Smooth muscle cell (in vitro differentiated cells): ENCODE results near the gene GLO1. TPM values are rescaled to one million over a fixed set of nuclear protein-coding genes. Genes with fewer than 3 reads are reported as not detected.

Experiments used
- DNase-seq: peaks from one replicate; lab custom pipeline; 2025; ENCODE audit not compliant: unreplicated experiment; lab: John Stamatoyannopoulos, UW
- H2AFZ ChIP-seq: fragments of 200-600 bp; sonication (generic); 2 replicates; pipeline ENCODE4 v1.6.0; 2016; ENCODE audit warnings: antibody characterized with exemption, low read depth, mild to moderate bottlenecking
- H3F3A ChIP-seq: fragments of 200-600 bp; sonication (generic); 2 replicates; pipeline ENCODE4 v1.6.0; 2017; ENCODE audit warnings: antibody characterized with exemption, low read depth
- H3K27ac ChIP-seq: fragments of 200-600 bp; sonication (generic); 2 replicates; pipeline ENCODE4 v1.5.1; 2016; ENCODE audit warnings: low read depth, mild to moderate bottlenecking
- H3K27me3 ChIP-seq: fragments of 200-600 bp; sonication (generic); 2 replicates; pipeline ENCODE4 v1.6.1; 2016; ENCODE audit warnings: low read depth, mild to moderate bottlenecking
- H3K36me3 ChIP-seq: fragments of 200-600 bp; sonication (generic); 2 replicates; pipeline ENCODE4 v1.5.1; 2016; ENCODE audit warnings: low read depth
- H3K4me1 ChIP-seq: fragments of 200-600 bp; sonication (generic); 2 replicates; pipeline ENCODE4 v1.5.1; 2016; ENCODE audit warnings: low read depth
- H3K4me2 ChIP-seq: fragments of 200-600 bp; sonication (generic); 2 replicates; pipeline ENCODE4 v1.6.0; 2016; ENCODE audit warnings: mild to moderate bottlenecking
- H3K4me3 ChIP-seq: fragments of 200-600 bp; sonication (generic); 2 replicates; pipeline ENCODE4 v1.5.1; 2016; ENCODE audit warnings: mild to moderate bottlenecking
- H3K79me2 ChIP-seq: fragments of 200-600 bp; sonication (generic); 2 replicates; pipeline ENCODE4 v1.6.0; 2016; ENCODE audit warnings: low read depth, mild to moderate bottlenecking
- H3K9ac ChIP-seq: fragments of 200-600 bp; sonication (generic); 2 replicates; pipeline ENCODE4 v1.6.0; 2016; ENCODE audit warnings: low read depth
- H3K9me3 ChIP-seq: fragments of 200-600 bp; sonication (generic); replicated peaks from 2 replicates; pipeline ENCODE4 v1.5.1; 2016; ENCODE audit warnings: low read depth
- H4K20me1 ChIP-seq: fragments of 200-600 bp; sonication (generic); 2 replicates; pipeline ENCODE4 v1.6.0; 2016; ENCODE audit warnings: low read depth
- CTCF ChIP-seq: fragments of 200-600 bp; sonication (generic); IDR thresholded peaks from 2 replicates; pipeline ENCODE4 v1.5.1; 2017; ENCODE audit warnings: borderline replicate concordance, mild to moderate bottlenecking, antibody characterized with exemption; ENCODE audit not compliant: insufficient read depth, poor library complexity, severe bottlenecking
- WGBS: methylation state at CpG from one replicate; pipeline ENCODE4 v1.1.7; 2016; ENCODE audit warnings: low lambda C conversion rate; 5-methylcytosine and 5-hydroxymethylcytosine counted together
- polyA plus RNA-seq: library from polyadenylated mRNA; unstranded; fragments of >200 nt; fragmentation: Nextera tagmentation; extraction: Ambion mirVana; gene quantifications from 2 replicates; pipeline ENCODE4 v1.2.1, GENCODE V29; 2016
- total RNA-seq: library from RNA; depleted of rRNA; stranded (reverse); fragments of >200 nt; gene quantifications from 2 replicates; pipeline ENCODE4 v1.2.3, GENCODE V29; 2014

Gene GLO1
- total and polyA plus RNA-seq, 2 experiments from 2014 or later: 147 to 204 TPM

DNA sequence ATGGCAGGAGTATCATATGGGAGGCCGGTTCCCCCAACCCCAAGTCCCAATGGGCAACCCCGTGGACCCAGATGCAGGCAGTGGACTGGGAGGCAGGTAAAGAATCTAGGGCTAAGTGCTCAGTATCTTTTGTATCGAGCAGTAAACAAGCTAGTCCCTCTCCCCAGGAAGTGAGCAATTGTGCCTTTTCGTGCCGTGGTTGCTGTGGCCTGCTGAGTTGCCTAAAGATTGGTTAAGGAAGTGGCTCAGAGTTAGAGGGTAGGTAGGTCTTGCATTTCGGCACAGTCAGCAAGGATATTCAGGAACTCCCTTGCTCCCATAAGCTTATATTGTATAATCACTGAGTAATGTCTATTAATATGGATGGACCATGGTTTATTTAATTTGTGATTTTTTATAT, 10.9 kb upstream of the GLO1 start:
- WGBS: 65% methylated on average over 6 of the region's 6 CpGs
- no peak overlapping the region for H3K27ac ChIP-seq
- H3K4me1 ChIP-seq: no peaks in the 10 kb centered on the region
- no peak overlapping the region for H3K9ac ChIP-seq
- TF ChIP-seq CTCF: no peak
- H3K4me2 ChIP-seq: no peak overlapping the region
- H4K20me1 ChIP-seq: no peaks in the 10 kb centered on the region
- H3K4me3 ChIP-seq: no peak overlapping the region
- H3K79me2 ChIP-seq: no peaks in the 10 kb centered on the region
- DNase-seq: no peak
- H3K9me3 ChIP-seq: no peaks in the 10 kb centered on the region
- H3K36me3 ChIP-seq: no peaks in the 10 kb centered on the region
- no peaks in the 10 kb centered on the region for H3F3A ChIP-seq
- H2AFZ ChIP-seq: no peak overlapping the region
- H3K27me3 ChIP-seq: no peaks in the 10 kb centered on the region

DNA sequence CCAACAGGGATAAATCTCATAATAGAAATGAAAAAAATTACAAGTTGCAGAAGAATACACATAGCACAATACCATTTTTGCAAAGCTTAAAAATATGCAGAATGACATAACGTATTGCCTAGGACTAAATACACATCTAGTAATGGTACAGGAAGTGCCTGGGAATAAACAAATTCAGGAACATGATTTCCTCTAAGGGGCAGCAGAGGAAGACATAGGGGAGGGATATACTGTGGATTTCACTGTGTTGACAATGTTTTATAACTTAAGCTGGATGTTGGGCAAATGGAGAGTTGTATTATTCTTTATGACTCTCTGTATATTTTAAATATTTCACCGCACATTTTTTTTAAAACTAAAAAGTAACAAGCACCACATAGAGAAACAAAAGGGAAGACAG, 5.6 kb upstream of the GLO1 start:
- no peak overlapping the region for H3K9ac ChIP-seq
- H3K27ac ChIP-seq: no peak overlapping the region
- H3K4me2 ChIP-seq: no peak overlapping the region
- 90% methylated on average over 2 of the region's 2 CpGs for WGBS
- H2AFZ ChIP-seq: no peak overlapping the region
- H3K4me1 ChIP-seq: no peaks in the 10 kb centered on the region
- H3K4me3 ChIP-seq: no peak overlapping the region
- no peaks in the 10 kb centered on the region for H3K79me2 ChIP-seq
- H4K20me1 ChIP-seq: no peaks in the 10 kb centered on the region
- H3K27me3 ChIP-seq: no peaks in the 10 kb centered on the region
- no peak for DNase-seq
- H3K9me3 ChIP-seq: no peaks in the 10 kb centered on the region
- no peaks in the 10 kb centered on the region for H3F3A ChIP-seq
- TF ChIP-seq CTCF: no peak
- H3K36me3 ChIP-seq: no peaks in the 10 kb centered on the region

DNA sequence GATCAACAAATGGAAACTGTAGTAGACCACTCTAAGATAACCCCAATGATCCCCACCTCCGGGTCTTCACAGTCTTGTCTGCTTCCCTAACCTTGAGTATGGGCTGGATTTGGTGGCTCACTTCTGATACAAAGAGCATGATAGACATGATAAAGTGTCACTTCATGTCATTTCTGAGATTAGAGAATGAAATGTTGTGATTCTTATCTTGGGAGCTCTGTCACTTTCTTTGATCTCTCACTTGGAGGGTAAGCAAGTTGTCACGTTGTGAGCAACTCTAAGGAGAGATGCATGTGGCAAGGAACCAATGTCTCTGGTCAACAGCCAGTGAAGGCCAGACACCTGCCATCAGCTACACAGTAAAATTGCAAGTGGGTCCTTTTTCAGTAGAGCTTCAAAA, 3.0 kb upstream of the GLO1 start:
- WGBS: 83% methylated on average over 2 of the region's 2 CpGs
- Histone ChIP-seq H3K9me3 (no peaks in the 10 kb centered on the region), H3K27ac (no peak overlapping the region), H3K36me3 (no peaks in the 10 kb centered on the region), H3K27me3 (no peaks in the 10 kb centered on the region), H2AFZ (no peak overlapping the region), H3K9ac (no peak overlapping the region), H3K4me2 (no peak overlapping the region), H4K20me1 (peaks cover 5% of the 10 kb centered on the region), H3K4me3 (no peak overlapping the region), H3K4me1 (peaks cover 4% of the 10 kb centered on the region), H3K79me2 (peaks cover 8% of the 10 kb centered on the region), H3F3A (no peaks in the 10 kb centered on the region)
- no peak for TF ChIP-seq CTCF
- no peak for DNase-seq

GRCh38 chr6:38703949-38704590, 1.1 kb upstream of the GLO1 start:
- no peak overlapping the region for H2AFZ ChIP-seq
- H3F3A ChIP-seq: no peaks in the 10 kb centered on the region
- H3K27ac ChIP-seq: no peak overlapping the region
- no peak overlapping the region for H3K4me3 ChIP-seq
- H3K4me1 ChIP-seq: peaks cover 4% of the 10 kb centered on the region
- no peaks in the 10 kb centered on the region for H3K9me3 ChIP-seq
- H3K4me2 ChIP-seq: no peak overlapping the region
- TF ChIP-seq CTCF: no peak
- H3K27me3 ChIP-seq: no peaks in the 10 kb centered on the region
- no peak for DNase-seq
- H3K79me2 ChIP-seq: peaks cover 26% of the 10 kb centered on the region
- no peaks in the 10 kb centered on the region for H3K36me3 ChIP-seq
- peaks cover 11% of the 10 kb centered on the region for H4K20me1 ChIP-seq
- 76% methylated on average over 5 of the region's 5 CpGs for WGBS
- H3K9ac ChIP-seq: no peak overlapping the region
